Right renal cortex interstitium (tissue), 3 donors: Measurements from ENCODE around the gene NADK2. TPM values are rescaled to one million over a fixed set of nuclear protein-coding genes. Genes with fewer than 3 reads are reported as not detected.

Experiments used
- DNase-seq, 3 donors: peaks; one replicate each; pipeline ENCODE4 v3.0.0-alpha.2; 2013; ENCODE audit warnings: low read depth in 3 of 3, low spot score in 2 of 3
- polyA plus RNA-seq, 3 donors: library from polyadenylated mRNA; unstranded; fragments of 120-200 nt; gene quantifications; one replicate each; pipeline ENCODE4 v1.2.1, GENCODE V29; 2013; ENCODE audit not compliant: insufficient read length in 3 of 3

Gene NADK2
- polyA plus RNA-seq, 3 donors, result 54.0 to 60.4 (median 59.4) TPM

- no peak for DNase-seq
These were observed 73.0 kb downstream of the NADK2 start for GRCh38 chr5:36168737-36169136.

GRCh38 chr5:36164461-36164860 lies 77.3 kb downstream of the NADK2 start:
- no peak for DNase-seq

GRCh38 chr5:36162810-36163486 lies 78.8 kb downstream of the NADK2 start:
- DNase-seq, result no peak

GRCh38 chr5:36161361-36161760 lies 80.4 kb downstream of the NADK2 start:
- no peak for DNase-seq

DNA sequence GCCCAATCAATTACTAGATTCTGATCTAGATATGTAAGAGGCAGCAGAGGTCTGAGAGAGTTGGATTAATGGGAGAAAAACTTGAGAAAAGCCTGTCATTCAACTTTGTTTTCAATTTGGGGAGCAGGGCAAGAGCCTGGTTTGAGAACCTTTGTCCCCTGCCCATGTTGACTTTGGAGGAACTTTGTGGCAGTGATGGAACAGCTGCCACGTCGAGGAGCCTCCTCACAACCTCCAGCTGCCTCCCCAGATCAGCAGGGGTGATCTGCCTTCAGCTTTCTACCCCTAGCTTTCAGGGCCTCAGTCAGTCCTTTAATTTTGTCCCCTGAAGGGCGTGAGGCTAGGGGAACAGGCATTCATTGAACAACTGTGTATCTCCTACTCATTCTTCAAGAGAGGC lies 81.1 kb downstream of the NADK2 start:
- DNase-seq, result no peak

- no peak for DNase-seq
These were observed 83.6 kb downstream of the NADK2 start for GRCh38 chr5:36158144-36158543.

GRCh38 chr5:36156619-36157018 lies 85.1 kb downstream of the NADK2 start:
- no peak for DNase-seq

- no peak for DNase-seq
These were observed 85.6 kb downstream of the NADK2 start for GRCh38 chr5:36156121-36156601.

GRCh38 chr5:36155291-36155690 lies 86.4 kb downstream of the NADK2 start:
- DNase-seq, result no peak

GRCh38 chr5:36153726-36154125 lies 88.0 kb downstream of the NADK2 start:
- no peak for DNase-seq

- DNase-seq, result no peak
These were observed 88.4 kb downstream of the NADK2 start for GRCh38 chr5:36153298-36153677.

GRCh38 chr5:36152324-36153297 lies 89.1 kb downstream of the NADK2 start:
- DNase-seq, result peak in 2 of 3 donors; percentile 19 to 32

GRCh38 chr5:36151434-36152323 lies 90.0 kb downstream of the NADK2 start, which contains the start of the genes LMBRD2 and SKP2:
LMBRD2 (minus strand) TSS chr5:36151887; CDS start chr5:36143349, 8,538 bp downstream.
SKP2 (plus strand) TSS chr5:36152111; CDS start chr5:36152263, 152 bp downstream.
- DNase-seq, result peak; percentile 95 to 98 (median 95)

DNA sequence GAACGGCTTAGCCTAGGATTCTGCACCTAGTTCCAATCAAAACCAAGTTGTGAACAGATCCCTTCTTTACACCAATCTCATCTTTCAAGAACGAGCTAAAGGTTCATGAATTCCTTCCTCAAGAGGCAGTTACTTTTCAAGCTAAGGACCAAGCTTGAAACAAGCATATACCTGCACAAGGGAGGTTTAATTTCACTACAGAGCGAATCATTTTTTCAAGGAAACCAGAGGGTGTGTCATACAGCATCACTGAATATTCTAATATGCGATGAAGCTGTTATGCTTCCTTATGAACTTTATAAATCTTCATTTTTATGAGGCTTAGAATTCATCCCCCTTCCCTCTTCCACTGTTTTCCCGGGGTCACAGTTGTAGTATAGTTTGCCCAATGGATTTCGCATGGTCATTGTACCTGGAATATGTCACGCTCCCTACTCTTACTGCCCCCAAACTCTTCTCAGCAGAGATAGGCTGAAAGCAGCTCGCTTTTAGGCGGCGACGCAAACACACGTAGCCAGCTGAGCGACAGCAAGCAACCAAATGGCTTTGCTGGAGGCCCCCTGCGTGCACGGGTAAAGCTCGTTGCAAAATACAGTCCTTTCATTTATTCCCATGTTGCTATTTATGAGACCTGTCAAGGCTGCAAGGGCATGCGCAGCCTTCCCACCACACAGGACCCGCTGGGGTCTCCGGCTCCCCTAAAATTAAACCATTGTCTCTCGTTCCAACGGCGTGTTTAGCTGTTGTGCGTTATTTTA lies 90.9 kb downstream of the NADK2 start:
- peak in 2 of 3 donors; percentile 19 to 29 for DNase-seq

GRCh38 chr5:36147681-36148080 lies 94.0 kb downstream of the NADK2 start:
- no peak for DNase-seq

- DNase-seq, result no peak
These were observed 95.3 kb downstream of the NADK2 start for GRCh38 chr5:36146390-36146789.

DNA sequence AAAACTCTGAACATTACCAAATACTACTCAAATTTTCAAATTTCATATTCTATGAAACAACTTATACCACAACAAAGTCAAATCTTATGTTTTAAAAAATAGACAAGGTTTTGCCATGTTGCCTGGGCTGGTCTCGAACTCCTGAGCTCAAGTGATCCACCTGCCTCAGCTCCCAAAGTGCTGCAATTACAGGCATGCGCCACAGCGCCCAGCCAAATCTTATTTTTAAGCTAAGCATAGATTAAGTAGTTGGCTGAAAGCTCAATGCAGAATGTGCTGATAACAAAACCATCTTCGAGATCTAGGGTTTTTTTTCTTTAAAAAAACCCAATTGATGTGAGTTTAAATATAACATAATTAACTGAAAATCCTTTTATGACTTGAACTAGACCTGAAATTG lies 96.4 kb downstream of the NADK2 start:
- no peak for DNase-seq
